HEK293 (cell line): Measurements from ENCODE around the gene PKM.

Experiments
- CTCF ChIA-PET: fragments of 350-600 bp; formaldehyde crosslinking; extraction: SDS; loops from one replicate; lab custom pipeline; 2021; ENCODE audit warnings: antibody characterized with exemption; lab: Yijun Ruan, JAX
- POLR2A ChIA-PET: fragments of 300-600 bp; formaldehyde crosslinking; extraction: SDS; loops from one replicate; lab custom pipeline; 2020; ENCODE audit warnings: antibody characterized with exemption, inconsistent platforms; lab: Yijun Ruan, JAX
- H3K27ac ChIP-seq: fragments of 200-500 bp; sonication (Bioruptor generic); 2 replicates; pipeline ENCODE4 v1.5.1; 2014; ENCODE audit warnings: low read depth, low read length, control low read depth, inconsistent platforms; ENCODE audit errors: extremely low read depth
- H3K36me3 ChIP-seq, 2 experiments: fragments of 200-500 bp in 1 of 2; sonication (Bioruptor generic) in 1 of 2; 1 replicate in 1 of 2; 2 replicates in 1 of 2; pipeline ENCODE4 v1.5.1; 2014 to 2017; ENCODE audit warnings: inconsistent platforms in 2 of 2, low read length in 2 of 2; ENCODE audit not compliant: control insufficient read depth in 2 of 2, insufficient read depth in 1 of 2
- H3K4me1 ChIP-seq: fragments of 200-500 bp; sonication (Bioruptor generic); 2 replicates; pipeline ENCODE4 v1.5.1; 2014; ENCODE audit warnings: mild to moderate bottlenecking, low read length, inconsistent platforms; ENCODE audit not compliant: control insufficient read depth, insufficient read depth
- H3K4me3 ChIP-seq: 2 replicates; pipeline ENCODE4 v1.5.1; 2011; ENCODE audit warnings: low read depth, mild to moderate bottlenecking, control low read depth, low read length, moderate library complexity
- H3K9me3 ChIP-seq: fragments of 200-500 bp; sonication (Bioruptor generic); 2 replicates; pipeline ENCODE4 v1.5.1; 2014; ENCODE audit warnings: low read depth, low read length, inconsistent platforms; ENCODE audit not compliant: control insufficient read depth, insufficient read depth
- MEIS1 ChIP-seq: sonication (generic); formaldehyde crosslinking; IDR thresholded peaks from 2 replicates; pipeline ENCODE4 v1.8.1; 2022; ENCODE audit warnings: missing genetic modification reagents, mild to moderate bottlenecking, borderline replicate concordance
- OSR2 ChIP-seq: fragments of 450-650 bp; formaldehyde crosslinking; IDR thresholded peaks from 2 replicates; pipeline ENCODE4 v1.5.1; 2016; ENCODE audit warnings: missing biosample characterization, missing genetic modification characterization
- OVOL3 ChIP-seq: fragments of 450-650 bp; formaldehyde crosslinking; IDR thresholded peaks from 2 replicates; pipeline ENCODE4 v1.5.1; 2016; ENCODE audit warnings: missing biosample characterization, missing genetic modification characterization
- SP3 ChIP-seq: fragments of 450-650 bp; formaldehyde crosslinking; IDR thresholded peaks from 2 replicates; pipeline ENCODE4 v1.5.1; 2016; ENCODE audit warnings: missing biosample characterization, missing genetic modification characterization
- ZBTB8A ChIP-seq: fragments of 450-650 bp; formaldehyde crosslinking; IDR thresholded peaks from 2 replicates; pipeline ENCODE4 v1.5.1; 2016; ENCODE audit warnings: missing biosample characterization, missing genetic modification characterization
- ZNF211 ChIP-seq: fragments of 450-650 bp; formaldehyde crosslinking; IDR thresholded peaks from 2 replicates; pipeline ENCODE4 v1.5.1; 2016; ENCODE audit warnings: low read depth, missing biosample characterization, missing genetic modification characterization
- ZNF23 ChIP-seq: fragments of 450-650 bp; formaldehyde crosslinking; IDR thresholded peaks from 2 replicates; pipeline ENCODE4 v1.5.1; 2016; ENCODE audit warnings: missing biosample characterization, missing genetic modification characterization, borderline replicate concordance
- ZNF555 ChIP-seq: fragments of 450-650 bp; formaldehyde crosslinking; conservative IDR thresholded peaks from 2 replicates; pipeline ENCODE4 v1.5.1; 2017; ENCODE audit warnings: missing biosample characterization, mild to moderate bottlenecking, missing genetic modification characterization, inconsistent platforms
- ZNF626 ChIP-seq: fragments of 450-650 bp; sonication (Bioruptor Pico); formaldehyde crosslinking; IDR thresholded peaks from 2 replicates; pipeline ENCODE4 v1.5.1; 2018; ENCODE audit warnings: missing biosample characterization, missing genetic modification characterization, inconsistent platforms
- ZNF707 ChIP-seq: fragments of 450-650 bp; formaldehyde crosslinking; IDR thresholded peaks from 2 replicates; pipeline ENCODE4 v1.5.1; 2016; ENCODE audit warnings: missing biosample characterization, missing genetic modification characterization
- ZNF76 ChIP-seq: fragments of 450-650 bp; formaldehyde crosslinking; IDR thresholded peaks from 2 replicates; pipeline ENCODE4; 2016; ENCODE audit warnings: low read depth, missing biosample characterization, missing genetic modification characterization, borderline replicate concordance
- ZNF785 ChIP-seq: fragments of 450-650 bp; formaldehyde crosslinking; IDR thresholded peaks from 2 replicates; pipeline ENCODE4 v1.5.1; 2016; ENCODE audit warnings: missing biosample characterization, missing genetic modification characterization
- TF ChIP-seq, protein P1 (sequence below): fragments of 450-650 bp; formaldehyde crosslinking; IDR thresholded peaks from 2 replicates; pipeline ENCODE4 v1.5.1; 2016; ENCODE audit warnings: missing biosample characterization, missing genetic modification characterization, borderline replicate concordance
- TF ChIP-seq, protein P2 (sequence below): fragments of 450-650 bp; formaldehyde crosslinking; IDR thresholded peaks from 2 replicates; pipeline ENCODE4 v1.5.1; 2016; ENCODE audit warnings: missing biosample characterization, missing genetic modification characterization
- TF ChIP-seq, protein P3 (sequence below): fragments of 450-650 bp; formaldehyde crosslinking; IDR thresholded peaks from 2 replicates; pipeline ENCODE4 v1.5.1; 2016; ENCODE audit warnings: missing biosample characterization, missing genetic modification characterization
- TF ChIP-seq, protein P4 (sequence below): fragments of 450-650 bp; formaldehyde crosslinking; IDR thresholded peaks from 2 replicates; pipeline ENCODE4 v1.5.0; 2017; ENCODE audit warnings: missing biosample characterization, missing genetic modification characterization, borderline replicate concordance
- TF ChIP-seq, protein P5 (sequence below): fragments of 450-650 bp; formaldehyde crosslinking; IDR thresholded peaks from 2 replicates; pipeline ENCODE4 v1.5.1; 2017; ENCODE audit warnings: missing biosample characterization, missing genetic modification characterization

Gene PKM

GRCh38 chr15:72237029-72237852 lies 6.3 kb upstream of the PKM start (continued):
- TF ChIP-seq, protein P1, sequence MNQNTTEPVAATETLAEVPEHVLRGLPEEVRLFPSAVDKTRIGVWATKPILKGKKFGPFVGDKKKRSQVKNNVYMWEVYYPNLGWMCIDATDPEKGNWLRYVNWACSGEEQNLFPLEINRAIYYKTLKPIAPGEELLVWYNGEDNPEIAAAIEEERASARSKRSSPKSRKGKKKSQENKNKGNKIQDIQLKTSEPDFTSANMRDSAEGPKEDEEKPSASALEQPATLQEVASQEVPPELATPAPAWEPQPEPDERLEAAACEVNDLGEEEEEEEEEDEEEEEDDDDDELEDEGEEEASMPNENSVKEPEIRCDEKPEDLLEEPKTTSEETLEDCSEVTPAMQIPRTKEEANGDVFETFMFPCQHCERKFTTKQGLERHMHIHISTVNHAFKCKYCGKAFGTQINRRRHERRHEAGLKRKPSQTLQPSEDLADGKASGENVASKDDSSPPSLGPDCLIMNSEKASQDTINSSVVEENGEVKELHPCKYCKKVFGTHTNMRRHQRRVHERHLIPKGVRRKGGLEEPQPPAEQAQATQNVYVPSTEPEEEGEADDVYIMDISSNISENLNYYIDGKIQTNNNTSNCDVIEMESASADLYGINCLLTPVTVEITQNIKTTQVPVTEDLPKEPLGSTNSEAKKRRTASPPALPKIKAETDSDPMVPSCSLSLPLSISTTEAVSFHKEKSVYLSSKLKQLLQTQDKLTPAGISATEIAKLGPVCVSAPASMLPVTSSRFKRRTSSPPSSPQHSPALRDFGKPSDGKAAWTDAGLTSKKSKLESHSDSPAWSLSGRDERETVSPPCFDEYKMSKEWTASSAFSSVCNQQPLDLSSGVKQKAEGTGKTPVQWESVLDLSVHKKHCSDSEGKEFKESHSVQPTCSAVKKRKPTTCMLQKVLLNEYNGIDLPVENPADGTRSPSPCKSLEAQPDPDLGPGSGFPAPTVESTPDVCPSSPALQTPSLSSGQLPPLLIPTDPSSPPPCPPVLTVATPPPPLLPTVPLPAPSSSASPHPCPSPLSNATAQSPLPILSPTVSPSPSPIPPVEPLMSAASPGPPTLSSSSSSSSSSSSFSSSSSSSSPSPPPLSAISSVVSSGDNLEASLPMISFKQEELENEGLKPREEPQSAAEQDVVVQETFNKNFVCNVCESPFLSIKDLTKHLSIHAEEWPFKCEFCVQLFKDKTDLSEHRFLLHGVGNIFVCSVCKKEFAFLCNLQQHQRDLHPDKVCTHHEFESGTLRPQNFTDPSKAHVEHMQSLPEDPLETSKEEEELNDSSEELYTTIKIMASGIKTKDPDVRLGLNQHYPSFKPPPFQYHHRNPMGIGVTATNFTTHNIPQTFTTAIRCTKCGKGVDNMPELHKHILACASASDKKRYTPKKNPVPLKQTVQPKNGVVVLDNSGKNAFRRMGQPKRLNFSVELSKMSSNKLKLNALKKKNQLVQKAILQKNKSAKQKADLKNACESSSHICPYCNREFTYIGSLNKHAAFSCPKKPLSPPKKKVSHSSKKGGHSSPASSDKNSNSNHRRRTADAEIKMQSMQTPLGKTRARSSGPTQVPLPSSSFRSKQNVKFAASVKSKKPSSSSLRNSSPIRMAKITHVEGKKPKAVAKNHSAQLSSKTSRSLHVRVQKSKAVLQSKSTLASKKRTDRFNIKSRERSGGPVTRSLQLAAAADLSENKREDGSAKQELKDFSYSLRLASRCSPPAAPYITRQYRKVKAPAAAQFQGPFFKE, result no peak
- TF ChIP-seq SP3 (tag by site-specific recombination) (peak; percentile 58; the same call in 1 of the 2 replicates), ZBTB8A (0 out of 2 replicates have a peak, but pooled peaks have one; percentile 15), ZNF707 (tag by site-specific recombination) (peak; percentile 94), ZNF211 (tag by site-specific recombination) (no peak)

GRCh38 chr15:72236381-72237003 lies 5.5 kb upstream of the PKM start:
- H3K27ac ChIP-seq, result no peak overlapping the region; the same call in 1 of the 2 replicates
- TF ChIP-seq OSR2 (tag by site-specific recombination) (no peak), ZNF23 (tag by site-specific recombination) (no peak), MEIS1 (CRISPR knock-in tag) (no peak), ZNF626 (no peak), ZNF76 (tag by site-specific recombination) (no peak), ZNF785 (tag by site-specific recombination) (no peak), OVOL3 (tag by site-specific recombination) (no peak), ZNF555 (tag by site-specific recombination) (no peak)
- TF ChIP-seq, protein P2, sequence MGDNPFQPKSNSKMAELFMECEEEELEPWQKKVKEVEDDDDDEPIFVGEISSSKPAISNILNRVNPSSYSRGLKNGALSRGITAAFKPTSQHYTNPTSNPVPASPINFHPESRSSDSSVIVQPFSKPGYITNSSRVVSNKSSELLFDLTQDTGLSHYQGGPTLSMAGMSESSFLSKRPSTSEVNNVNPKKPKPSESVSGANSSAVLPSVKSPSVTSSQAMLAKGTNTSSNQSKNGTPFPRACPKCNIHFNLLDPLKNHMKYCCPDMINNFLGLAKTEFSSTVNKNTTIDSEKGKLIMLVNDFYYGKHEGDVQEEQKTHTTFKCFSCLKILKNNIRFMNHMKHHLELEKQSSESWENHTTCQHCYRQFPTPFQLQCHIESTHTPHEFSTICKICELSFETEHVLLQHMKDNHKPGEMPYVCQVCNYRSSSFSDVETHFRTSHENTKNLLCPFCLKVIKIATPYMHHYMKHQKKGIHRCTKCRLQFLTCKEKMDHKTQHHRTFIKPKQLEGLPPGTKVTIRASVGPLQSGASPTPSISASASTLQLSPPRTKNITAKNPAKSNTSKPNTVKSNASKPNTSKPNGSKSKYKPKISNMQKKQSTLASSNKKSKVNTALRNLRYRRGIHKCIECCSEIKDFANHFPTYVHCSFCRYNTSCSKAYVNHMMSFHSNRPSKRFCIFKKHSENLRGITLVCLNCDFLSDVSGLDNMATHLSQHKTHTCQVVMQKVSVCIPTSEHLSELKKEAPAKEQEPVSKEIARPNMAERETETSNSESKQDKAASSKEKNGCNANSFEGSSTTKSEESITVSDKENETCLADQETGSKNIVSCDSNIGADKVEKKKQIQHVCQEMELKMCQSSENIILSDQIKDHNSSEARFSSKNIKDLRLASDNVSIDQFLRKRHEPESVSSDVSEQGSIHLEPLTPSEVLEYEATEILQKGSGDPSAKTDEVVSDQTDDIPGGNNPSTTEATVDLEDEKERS (tag by site-specific recombination), result no peak
- TF ChIP-seq, protein P3, sequence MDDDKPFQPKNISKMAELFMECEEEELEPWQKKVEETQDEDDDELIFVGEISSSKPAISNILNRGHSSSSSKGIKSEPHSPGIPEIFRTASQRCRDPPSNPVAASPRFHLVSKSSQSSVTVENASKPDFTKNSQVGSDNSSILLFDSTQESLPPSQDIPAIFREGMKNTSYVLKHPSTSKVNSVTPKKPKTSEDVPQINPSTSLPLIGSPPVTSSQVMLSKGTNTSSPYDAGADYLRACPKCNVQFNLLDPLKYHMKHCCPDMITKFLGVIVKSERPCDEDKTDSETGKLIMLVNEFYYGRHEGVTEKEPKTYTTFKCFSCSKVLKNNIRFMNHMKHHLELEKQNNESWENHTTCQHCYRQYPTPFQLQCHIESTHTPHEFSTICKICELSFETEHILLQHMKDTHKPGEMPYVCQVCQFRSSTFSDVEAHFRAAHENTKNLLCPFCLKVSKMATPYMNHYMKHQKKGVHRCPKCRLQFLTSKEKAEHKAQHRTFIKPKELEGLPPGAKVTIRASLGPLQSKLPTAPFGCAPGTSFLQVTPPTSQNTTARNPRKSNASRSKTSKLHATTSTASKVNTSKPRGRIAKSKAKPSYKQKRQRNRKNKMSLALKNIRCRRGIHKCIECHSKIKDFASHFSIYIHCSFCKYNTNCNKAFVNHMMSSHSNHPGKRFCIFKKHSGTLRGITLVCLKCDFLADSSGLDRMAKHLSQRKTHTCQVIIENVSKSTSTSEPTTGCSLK (tag by site-specific recombination), result no peak
- TF ChIP-seq, protein P4, sequence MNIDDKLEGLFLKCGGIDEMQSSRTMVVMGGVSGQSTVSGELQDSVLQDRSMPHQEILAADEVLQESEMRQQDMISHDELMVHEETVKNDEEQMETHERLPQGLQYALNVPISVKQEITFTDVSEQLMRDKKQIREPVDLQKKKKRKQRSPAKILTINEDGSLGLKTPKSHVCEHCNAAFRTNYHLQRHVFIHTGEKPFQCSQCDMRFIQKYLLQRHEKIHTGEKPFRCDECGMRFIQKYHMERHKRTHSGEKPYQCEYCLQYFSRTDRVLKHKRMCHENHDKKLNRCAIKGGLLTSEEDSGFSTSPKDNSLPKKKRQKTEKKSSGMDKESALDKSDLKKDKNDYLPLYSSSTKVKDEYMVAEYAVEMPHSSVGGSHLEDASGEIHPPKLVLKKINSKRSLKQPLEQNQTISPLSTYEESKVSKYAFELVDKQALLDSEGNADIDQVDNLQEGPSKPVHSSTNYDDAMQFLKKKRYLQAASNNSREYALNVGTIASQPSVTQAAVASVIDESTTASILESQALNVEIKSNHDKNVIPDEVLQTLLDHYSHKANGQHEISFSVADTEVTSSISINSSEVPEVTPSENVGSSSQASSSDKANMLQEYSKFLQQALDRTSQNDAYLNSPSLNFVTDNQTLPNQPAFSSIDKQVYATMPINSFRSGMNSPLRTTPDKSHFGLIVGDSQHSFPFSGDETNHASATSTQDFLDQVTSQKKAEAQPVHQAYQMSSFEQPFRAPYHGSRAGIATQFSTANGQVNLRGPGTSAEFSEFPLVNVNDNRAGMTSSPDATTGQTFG (tag by site-specific recombination), result no peak
- TF ChIP-seq, protein P5, sequence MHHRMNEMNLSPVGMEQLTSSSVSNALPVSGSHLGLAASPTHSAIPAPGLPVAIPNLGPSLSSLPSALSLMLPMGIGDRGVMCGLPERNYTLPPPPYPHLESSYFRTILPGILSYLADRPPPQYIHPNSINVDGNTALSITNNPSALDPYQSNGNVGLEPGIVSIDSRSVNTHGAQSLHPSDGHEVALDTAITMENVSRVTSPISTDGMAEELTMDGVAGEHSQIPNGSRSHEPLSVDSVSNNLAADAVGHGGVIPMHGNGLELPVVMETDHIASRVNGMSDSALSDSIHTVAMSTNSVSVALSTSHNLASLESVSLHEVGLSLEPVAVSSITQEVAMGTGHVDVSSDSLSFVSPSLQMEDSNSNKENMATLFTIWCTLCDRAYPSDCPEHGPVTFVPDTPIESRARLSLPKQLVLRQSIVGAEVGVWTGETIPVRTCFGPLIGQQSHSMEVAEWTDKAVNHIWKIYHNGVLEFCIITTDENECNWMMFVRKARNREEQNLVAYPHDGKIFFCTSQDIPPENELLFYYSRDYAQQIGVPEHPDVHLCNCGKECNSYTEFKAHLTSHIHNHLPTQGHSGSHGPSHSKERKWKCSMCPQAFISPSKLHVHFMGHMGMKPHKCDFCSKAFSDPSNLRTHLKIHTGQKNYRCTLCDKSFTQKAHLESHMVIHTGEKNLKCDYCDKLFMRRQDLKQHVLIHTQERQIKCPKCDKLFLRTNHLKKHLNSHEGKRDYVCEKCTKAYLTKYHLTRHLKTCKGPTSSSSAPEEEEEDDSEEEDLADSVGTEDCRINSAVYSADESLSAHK (tag by site-specific recombination), result no peak

More at GRCh38 chr15:72236381-72237003, 5.5 kb upstream of the PKM start:
- H3K36me3 ChIP-seq, result peaks cover 12 to 19% of the 10 kb centered on the region in 2 experiments
- no peak overlapping the region for H3K4me3 ChIP-seq
- no peaks in the 10 kb centered on the region for H3K9me3 ChIP-seq
- peaks cover 22% of the 10 kb centered on the region for H3K4me1 ChIP-seq
- ChIA-PET CTCF (interaction anchor here (0.7 to 2.1 kb wide), 3 partner anchors 9 to 38 kb away, joined by 3 to 10 read pairs (median 3); no protein-coding TSS in a partner anchor), POLR2A (interaction anchor here (1.1 to 1.4 kb wide), 2 partner anchors 8 to 10 kb away, joined by 3 to 6 read pairs; no protein-coding TSS in a partner anchor)
